ENCODE results near the gene PPIA.

- TF ChIP-seq POLR2A (IDR thresholded peaks at IDR 0.05) (no peak), EP300 (IDR thresholded peaks at IDR 0.05) (no peak)
- TF ChIP-seq, protein P1, sequence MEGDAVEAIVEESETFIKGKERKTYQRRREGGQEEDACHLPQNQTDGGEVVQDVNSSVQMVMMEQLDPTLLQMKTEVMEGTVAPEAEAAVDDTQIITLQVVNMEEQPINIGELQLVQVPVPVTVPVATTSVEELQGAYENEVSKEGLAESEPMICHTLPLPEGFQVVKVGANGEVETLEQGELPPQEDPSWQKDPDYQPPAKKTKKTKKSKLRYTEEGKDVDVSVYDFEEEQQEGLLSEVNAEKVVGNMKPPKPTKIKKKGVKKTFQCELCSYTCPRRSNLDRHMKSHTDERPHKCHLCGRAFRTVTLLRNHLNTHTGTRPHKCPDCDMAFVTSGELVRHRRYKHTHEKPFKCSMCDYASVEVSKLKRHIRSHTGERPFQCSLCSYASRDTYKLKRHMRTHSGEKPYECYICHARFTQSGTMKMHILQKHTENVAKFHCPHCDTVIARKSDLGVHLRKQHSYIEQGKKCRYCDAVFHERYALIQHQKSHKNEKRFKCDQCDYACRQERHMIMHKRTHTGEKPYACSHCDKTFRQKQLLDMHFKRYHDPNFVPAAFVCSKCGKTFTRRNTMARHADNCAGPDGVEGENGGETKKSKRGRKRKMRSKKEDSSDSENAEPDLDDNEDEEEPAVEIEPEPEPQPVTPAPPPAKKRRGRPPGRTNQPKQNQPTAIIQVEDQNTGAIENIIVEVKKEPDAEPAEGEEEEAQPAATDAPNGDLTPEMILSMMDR (IDR thresholded peaks at IDR 0.05), result no peak
Observed at GRCh38 chr7:44846816-44847508, 50.5 kb downstream of the PPIA start.
